ENCODE measurements around the gene SMARCD1. TPM values are rescaled to one million over a fixed set of nuclear protein-coding genes. Genes with fewer than 3 reads are reported as not detected.

The SMARCD1 gene
- total and polyA plus RNA-seq, 9 of the 15 experiments (the other 6 are each of a cell fraction or from before 2014, with no cell fraction given) = 0.86 to 91.7 (median 48.0) TPM

DNA sequence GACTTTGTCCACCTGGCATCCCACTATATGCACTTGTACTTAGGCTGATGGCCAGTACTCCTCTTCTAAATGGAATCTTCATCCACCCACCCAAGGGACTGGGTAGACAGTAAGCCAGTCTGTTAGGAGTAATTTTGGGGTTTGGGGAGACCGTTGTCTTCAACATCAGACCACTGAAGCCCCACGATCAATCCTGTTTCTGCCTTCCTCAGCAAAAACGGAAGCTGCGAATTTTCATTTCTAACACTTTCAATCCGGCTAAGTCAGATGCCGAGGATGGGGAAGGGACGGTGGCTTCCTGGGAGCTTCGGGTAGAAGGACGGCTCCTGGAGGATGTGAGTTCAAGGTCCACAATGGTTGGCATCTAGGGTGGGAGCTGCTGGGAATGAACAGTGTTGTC is 2.0 kb downstream of the SMARCD1 start:
- no peak overlapping the region for H2AFZ ChIP-seq (ENCODE audit: low read depth, low read length)
- peaks cover 59% of the 10 kb centered on the region for H3K36me3 ChIP-seq (ENCODE audit: control insufficient read depth, insufficient read depth, low read length)
- H3K9me3 ChIP-seq (replicated peaks; ENCODE audit: control insufficient read depth, insufficient read depth, low read depth, low read length) = no peaks in the 10 kb centered on the region
- no TSS peak for BruUV-seq (replicated peaks)
- POLR2A ChIA-PET = interaction anchor here (0.6 to 1.2 kb wide), 3 partner anchors 9 to 346 kb away, joined by 3 to 7 read pairs (median 4); partner anchors contain the start of gene TMBIM6
- in situ Hi-C loops (cut with MboI) (no loop called here), intact Hi-C loops (cut with micrococcal nuclease) (loop anchor here (5.0 kb wide), 1 partner anchor 675 kb away; the partner anchor contains the start of gene ATF1)
- CTCF ChIA-PET (ENCODE audit: low intra/inter-chr PET ratio) = interaction anchor here (1.8 kb wide), 1 partner anchor 228 kb away, joined by 6 read pairs; no protein-coding TSS in a partner anchor
- no peak for DNase-seq (ENCODE audit: extremely low read depth in 1 of 4, low spot score in 3 of 4)
- WGBS (ENCODE audit: insufficient coverage, low coverage, missing lambda C conversion rate) = 91% methylated on average over 9 of the region's 9 CpGs
- H3K4me2 ChIP-seq (ENCODE audit: insufficient read depth, low read length) = no peak overlapping the region
- no peak overlapping the region for H3K4me3 ChIP-seq
- TF ChIP-seq SRSF3 (IDR thresholded peaks at IDR 0.05; ENCODE audit: insufficient read depth, low read length) = no peak
- TF ChIP-seq MAFK (IDR thresholded peaks at IDR 0.05; ENCODE audit: low read length) = 0 out of 2 replicates have a peak, but pooled peaks have one; percentile 15
- peaks cover 10% of the 10 kb centered on the region for H3K79me2 ChIP-seq (ENCODE audit: control insufficient read depth, insufficient read depth, low read length)
- no peak overlapping the region for H3K9ac ChIP-seq (ENCODE audit: insufficient read depth in 1 of 2, low read depth in 2 of 2, low read length in 2 of 2)
- no peak overlapping the region for H3K27ac ChIP-seq (ENCODE audit: extremely low read depth, low read depth, low read length)
- peaks cover 5 to 12% of the 10 kb centered on the region in 2 experiments; a peak in 3 of 5 replicates for H3K4me1 ChIP-seq (replicated peaks in 1 of 2; ENCODE audit: control insufficient read depth in 2 of 2, insufficient read depth in 2 of 2, low read length in 2 of 2)
- H4K20me1 ChIP-seq (replicated peaks; ENCODE audit: control insufficient read depth, insufficient read depth, low read length) = peaks cover 5% of the 10 kb centered on the region
- no peaks in the 10 kb centered on the region for H3K27me3 ChIP-seq (ENCODE audit: control insufficient read depth in 2 of 2, insufficient read depth in 2 of 2, low read length in 2 of 2)
- H3K9me1 ChIP-seq (ENCODE audit: control insufficient read depth, insufficient read depth, low read length) = no peaks in the 10 kb centered on the region
- FAIRE-seq = no peak
- ATAC-seq = no peak

- intact Hi-C loops (cut with micrococcal nuclease) (loop anchor here (1.0 to 5.0 kb wide), 2 partner anchors 87 to 674 kb away; partner anchors contain the start of gene ATF1), in situ Hi-C loops (cut with MboI) (no loop called here)
- H3K9ac ChIP-seq (ENCODE audit: insufficient read depth in 1 of 2, low read depth in 2 of 2, low read length in 2 of 2) = no peak overlapping the region
- no peaks in the 10 kb centered on the region for H3K9me1 ChIP-seq (ENCODE audit: control insufficient read depth, insufficient read depth, low read length)
- WGBS (ENCODE audit: insufficient coverage, low coverage, missing lambda C conversion rate) = 74% methylated on average over 3 of the region's 3 CpGs
- H3K9me3 ChIP-seq (replicated peaks; ENCODE audit: control insufficient read depth, insufficient read depth, low read depth, low read length) = no peaks in the 10 kb centered on the region
- CTCF ChIA-PET (ENCODE audit: low intra/inter-chr PET ratio) = interaction anchor here (0.5 to 2.3 kb wide), 4 partner anchors 24 to 227 kb away, joined by 3 to 24 read pairs (median 5); partner anchors contain the start of gene COX14
- ATAC-seq (no peak), FAIRE-seq (no peak), DNase-seq (ENCODE audit: extremely low read depth in 1 of 4, low spot score in 3 of 4) (no peak)
- peaks cover 65% of the 10 kb centered on the region for H3K36me3 ChIP-seq (ENCODE audit: control insufficient read depth, insufficient read depth, low read length)
- peaks cover 10% of the 10 kb centered on the region for H3K79me2 ChIP-seq (ENCODE audit: control insufficient read depth, insufficient read depth, low read length)
- no peak overlapping the region for H2AFZ ChIP-seq (ENCODE audit: low read depth, low read length)
- H3K4me3 ChIP-seq = no peak overlapping the region
- no peak overlapping the region for H3K27ac ChIP-seq (ENCODE audit: extremely low read depth, low read depth, low read length)
- POLR2A ChIA-PET = interaction anchor here (0.6 to 1.2 kb wide), 3 partner anchors 8 to 347 kb away, joined by 3 to 7 read pairs (median 4); partner anchors contain the start of gene TMBIM6
- peaks cover 5% of the 10 kb centered on the region for H4K20me1 ChIP-seq (replicated peaks; ENCODE audit: control insufficient read depth, insufficient read depth, low read length)
- peaks cover 5 to 12% of the 10 kb centered on the region in 2 experiments; a peak in 3 of 5 replicates for H3K4me1 ChIP-seq (replicated peaks in 1 of 2; ENCODE audit: control insufficient read depth in 2 of 2, insufficient read depth in 2 of 2, low read length in 2 of 2)
- H3K4me2 ChIP-seq (ENCODE audit: insufficient read depth, low read length) = no peak overlapping the region
- BruUV-seq (replicated peaks) = no TSS peak
- TF ChIP-seq, protein P1, sequence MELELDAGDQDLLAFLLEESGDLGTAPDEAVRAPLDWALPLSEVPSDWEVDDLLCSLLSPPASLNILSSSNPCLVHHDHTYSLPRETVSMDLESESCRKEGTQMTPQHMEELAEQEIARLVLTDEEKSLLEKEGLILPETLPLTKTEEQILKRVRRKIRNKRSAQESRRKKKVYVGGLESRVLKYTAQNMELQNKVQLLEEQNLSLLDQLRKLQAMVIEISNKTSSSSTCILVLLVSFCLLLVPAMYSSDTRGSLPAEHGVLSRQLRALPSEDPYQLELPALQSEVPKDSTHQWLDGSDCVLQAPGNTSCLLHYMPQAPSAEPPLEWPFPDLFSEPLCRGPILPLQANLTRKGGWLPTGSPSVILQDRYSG (tag; conservative IDR thresholded peaks at IDR 0.05; ENCODE audit: low read depth) = no peak
- H3K27me3 ChIP-seq (ENCODE audit: control insufficient read depth in 2 of 2, insufficient read depth in 2 of 2, low read length in 2 of 2) = no peaks in the 10 kb centered on the region
Measured at GRCh38 chr12:50087995-50088394, 2.9 kb downstream of the SMARCD1 start.

Data from K562 (cell line).